Measurements from ENCODE around the gene SLC35B4.

The SLC35B4 gene

DNA sequence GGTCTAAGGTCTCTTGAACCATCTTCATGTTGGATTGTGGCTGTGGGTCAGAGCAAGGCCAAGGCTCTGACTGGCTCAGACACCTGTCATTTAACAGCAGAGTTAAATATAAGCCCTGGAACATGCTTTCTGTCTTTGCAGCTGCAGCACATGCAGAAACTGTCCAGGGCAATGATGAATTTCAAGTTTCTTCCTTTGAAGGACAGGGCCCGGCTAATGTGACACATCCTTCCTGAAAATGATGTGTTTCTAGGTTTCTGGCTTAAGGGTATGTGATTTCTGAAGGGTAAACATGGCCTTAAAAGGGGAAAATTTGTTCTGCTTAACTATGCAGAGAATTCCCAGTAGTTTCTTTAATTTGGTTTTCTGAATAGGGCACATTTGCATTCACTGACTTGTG, 34.0 kb upstream of the SLC35B4 start:
- DNase-seq (no peak), ATAC-seq (ENCODE audit: insufficient read depth, low read depth) (no peak)
- no peak overlapping the region for H2AFZ ChIP-seq (ENCODE audit: low read depth, low read length)
- H3K9me3 ChIP-seq (ENCODE audit: insufficient read depth, low read length, severe bottlenecking): no peaks in the 10 kb centered on the region
- no peak overlapping the region for H3K9ac ChIP-seq (ENCODE audit: low read depth, low read length)
- H4K20me1 ChIP-seq (ENCODE audit: insufficient read depth, low read length): no peaks in the 10 kb centered on the region
- TF ChIP-seq CTCF (IDR thresholded peaks at IDR 0.05; ENCODE audit: borderline replicate concordance, extremely low read depth, low read length, poor library complexity, severe bottlenecking): no peak
- no peak for TF ChIP-seq EZH2 (IDR thresholded peaks at IDR 0.05; ENCODE audit: borderline replicate concordance, low read depth, low read length, severe bottlenecking)
- H3K4me3 ChIP-seq (ENCODE audit: low read depth in 1 of 2, low read length in 2 of 2): no peak overlapping the region
- no peak overlapping the region for H3K4me2 ChIP-seq (ENCODE audit: insufficient read depth, low read length)
- H3K79me2 ChIP-seq (ENCODE audit: insufficient read depth, low read length): no peaks in the 10 kb centered on the region
- H3K4me1 ChIP-seq (ENCODE audit: insufficient read depth, low read length): no peaks in the 10 kb centered on the region
- no peaks in the 10 kb centered on the region for H3K27me3 ChIP-seq (ENCODE audit: insufficient read depth, low read length, poor library complexity)
- no peaks in the 10 kb centered on the region for H3K36me3 ChIP-seq (ENCODE audit: insufficient read depth, low read length)
- H3K27ac ChIP-seq (ENCODE audit: low read length): no peak overlapping the region

GRCh38 chr7:134347567-134347966, 30.8 kb upstream of the SLC35B4 start:
- no peaks in the 10 kb centered on the region for H3K9me3 ChIP-seq (ENCODE audit: insufficient read depth, low read length, severe bottlenecking)
- H3K9ac ChIP-seq (ENCODE audit: low read depth, low read length): no peak overlapping the region
- no peaks in the 10 kb centered on the region for H3K27me3 ChIP-seq (ENCODE audit: insufficient read depth, low read length, poor library complexity)
- H3K4me1 ChIP-seq (ENCODE audit: insufficient read depth, low read length): no peaks in the 10 kb centered on the region
- H3K27ac ChIP-seq (ENCODE audit: low read length): no peak overlapping the region
- no peaks in the 10 kb centered on the region for H3K79me2 ChIP-seq (ENCODE audit: insufficient read depth, low read length)
- no peak for TF ChIP-seq EZH2 (IDR thresholded peaks at IDR 0.05; ENCODE audit: borderline replicate concordance, low read depth, low read length, severe bottlenecking)
- peak; percentile 10 for TF ChIP-seq CTCF (IDR thresholded peaks at IDR 0.05; ENCODE audit: borderline replicate concordance, extremely low read depth, low read length, poor library complexity, severe bottlenecking)
- ATAC-seq (ENCODE audit: insufficient read depth, low read depth): no peak
- H3K36me3 ChIP-seq (ENCODE audit: insufficient read depth, low read length): no peaks in the 10 kb centered on the region
- H3K4me3 ChIP-seq (ENCODE audit: low read depth in 1 of 2, low read length in 2 of 2): no peak overlapping the region
- H2AFZ ChIP-seq (ENCODE audit: low read depth, low read length): no peak overlapping the region
- no peaks in the 10 kb centered on the region for H4K20me1 ChIP-seq (ENCODE audit: insufficient read depth, low read length)
- H3K4me2 ChIP-seq (ENCODE audit: insufficient read depth, low read length): no peak overlapping the region
- no peak for DNase-seq

DNA sequence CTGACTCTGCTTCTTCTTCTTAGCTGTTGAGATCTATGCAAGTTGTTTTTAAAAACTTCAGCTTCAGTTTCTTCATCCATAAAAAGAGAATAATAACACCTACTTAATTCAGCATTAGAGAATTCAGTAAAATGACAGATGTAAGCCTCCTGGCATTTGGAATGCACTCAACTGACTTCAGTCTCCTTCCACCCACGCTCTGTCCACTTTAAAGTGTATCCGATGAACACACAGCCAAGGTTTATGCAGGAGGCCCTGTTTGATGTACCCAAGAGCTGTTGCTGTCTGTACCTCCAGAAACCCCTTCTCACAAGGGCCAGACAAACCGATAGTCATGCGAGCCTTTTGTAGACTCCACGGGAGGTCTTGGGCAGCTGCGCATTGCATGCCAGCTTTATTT, 27.1 kb upstream of the SLC35B4 start:
- no peak overlapping the region for H2AFZ ChIP-seq (ENCODE audit: low read depth, low read length)
- no peaks in the 10 kb centered on the region for H3K79me2 ChIP-seq (ENCODE audit: insufficient read depth, low read length)
- no peak overlapping the region for H3K27ac ChIP-seq (ENCODE audit: low read length)
- H3K4me2 ChIP-seq (ENCODE audit: insufficient read depth, low read length): no peak overlapping the region
- no peaks in the 10 kb centered on the region for H3K27me3 ChIP-seq (ENCODE audit: insufficient read depth, low read length, poor library complexity)
- DNase-seq (no peak), ATAC-seq (ENCODE audit: insufficient read depth, low read depth) (no peak)
- no peak overlapping the region for H3K9ac ChIP-seq (ENCODE audit: low read depth, low read length)
- no peak overlapping the region for H3K4me3 ChIP-seq (ENCODE audit: low read depth in 1 of 2, low read length in 2 of 2)
- no peaks in the 10 kb centered on the region for H3K4me1 ChIP-seq (ENCODE audit: insufficient read depth, low read length)
- TF ChIP-seq CTCF (IDR thresholded peaks at IDR 0.05; ENCODE audit: borderline replicate concordance, extremely low read depth, low read length, poor library complexity, severe bottlenecking) (no peak), EZH2 (IDR thresholded peaks at IDR 0.05; ENCODE audit: borderline replicate concordance, low read depth, low read length, severe bottlenecking) (no peak)
- H4K20me1 ChIP-seq (ENCODE audit: insufficient read depth, low read length): no peaks in the 10 kb centered on the region
- H3K9me3 ChIP-seq (ENCODE audit: insufficient read depth, low read length, severe bottlenecking): no peaks in the 10 kb centered on the region
- no peaks in the 10 kb centered on the region for H3K36me3 ChIP-seq (ENCODE audit: insufficient read depth, low read length)

- Histone ChIP-seq H3K27me3 (ENCODE audit: insufficient read depth, low read length, poor library complexity) (no peaks in the 10 kb centered on the region), H3K4me1 (ENCODE audit: insufficient read depth, low read length) (no peaks in the 10 kb centered on the region), H3K4me3 (ENCODE audit: low read depth in 1 of 2, low read length in 2 of 2) (no peak overlapping the region), H3K79me2 (ENCODE audit: insufficient read depth, low read length) (no peaks in the 10 kb centered on the region), H2AFZ (ENCODE audit: low read depth, low read length) (no peak overlapping the region), H3K36me3 (ENCODE audit: insufficient read depth, low read length) (no peaks in the 10 kb centered on the region), H4K20me1 (ENCODE audit: insufficient read depth, low read length) (no peaks in the 10 kb centered on the region), H3K4me2 (ENCODE audit: insufficient read depth, low read length) (no peak overlapping the region), H3K9ac (ENCODE audit: low read depth, low read length) (no peak overlapping the region), H3K27ac (ENCODE audit: low read length) (no peak overlapping the region), H3K9me3 (ENCODE audit: insufficient read depth, low read length, severe bottlenecking) (no peaks in the 10 kb centered on the region)
- DNase-seq: no peak
- TF ChIP-seq EZH2 (IDR thresholded peaks at IDR 0.05; ENCODE audit: borderline replicate concordance, low read depth, low read length, severe bottlenecking) (no peak), CTCF (IDR thresholded peaks at IDR 0.05; ENCODE audit: borderline replicate concordance, extremely low read depth, low read length, poor library complexity, severe bottlenecking) (no peak)
- ATAC-seq (ENCODE audit: insufficient read depth, low read depth): no peak
Observed at GRCh38 chr7:134343136-134343535, 26.4 kb upstream of the SLC35B4 start.
